GM10266 (cell line): Measurements from ENCODE around the gene YPEL1.
"Not testable (repeated sequence)": the region's sequence is repeated elsewhere in the genome, so short reads cannot be mapped to it uniquely, and the experiment has no call there.

ENCODE experiments used
- DNase-seq: peaks from one replicate; pipeline ENCODE4 v3.0.0; 2012; ENCODE audit errors: extremely low spot score
- CTCF ChIP-seq: IDR thresholded peaks from 2 replicates; pipeline ENCODE4 v1.5.1; 2012; ENCODE audit warnings: mild to moderate bottlenecking, low read depth; ENCODE audit not compliant: control insufficient read depth, insufficient read depth; ENCODE audit errors: missing control alignments

Gene YPEL1

GRCh38 chr22:21753374-21754111 is 17.9 kb upstream of the YPEL1 start:
- no peak for TF ChIP-seq CTCF
- DNase-seq: no peak

GRCh38 chr22:21752276-21752675 is 16.7 kb upstream of the YPEL1 start:
- no peak for TF ChIP-seq CTCF
- no peak for DNase-seq

- no peak for DNase-seq
- TF ChIP-seq CTCF: no peak
These were observed 10.4 kb upstream of the YPEL1 start for GRCh38 chr22:21745948-21746347.

- DNase-seq: not testable (repeated sequence)
These were observed 9.3 kb upstream of the YPEL1 start for GRCh38 chr22:21744917-21745316.

GRCh38 chr22:21741790-21742189 is 6.2 kb upstream of the YPEL1 start:
- TF ChIP-seq CTCF: no peak
- DNase-seq: no peak

GRCh38 chr22:21741059-21741458 is 5.5 kb upstream of the YPEL1 start:
- no peak for DNase-seq
- no peak for TF ChIP-seq CTCF

- no peak for TF ChIP-seq CTCF
- DNase-seq: no peak
These were observed 4.3 kb upstream of the YPEL1 start for GRCh38 chr22:21739828-21740377.
